Neural cell (in vitro differentiated cells): Measurements from ENCODE around the gene PLCB4. TPM values are rescaled to one million over a fixed set of nuclear protein-coding genes. Genes with fewer than 3 reads are reported as not detected.
A peak's percentile ranks its signal among the peaks of the same experiment; 100 is the strongest.

ENCODE experiments used
- H2AFZ ChIP-seq: fragments of 200-600, 300-800 bp; sonication (generic), shearing (Covaris generic); 2 replicates; pipeline ENCODE4 v1.6.0; 2014; ENCODE audit warnings: low read depth, mild to moderate bottlenecking, antibody characterized with exemption, low read length, moderate library complexity
- H3F3A ChIP-seq: fragments of 200-600 bp; shearing (Covaris generic); 2 replicates; pipeline ENCODE4 v1.6.1; 2016; ENCODE audit warnings: mild to moderate bottlenecking, moderate library complexity, mixed read lengths, antibody characterized with exemption, low read length; ENCODE audit not compliant: insufficient read depth, poor library complexity, severe bottlenecking
- H3K27ac ChIP-seq: fragments of 200-600, 300-800 bp; sonication (generic), shearing (Covaris generic); 2 replicates; pipeline ENCODE4 v1.5.1; 2014; ENCODE audit warnings: mild to moderate bottlenecking, low read length, moderate library complexity
- H3K27me3 ChIP-seq: fragments of 300-800, 200-600 bp; sonication (generic), shearing (Covaris generic); 2 replicates; pipeline ENCODE4 v1.6.0; 2014; ENCODE audit warnings: mild to moderate bottlenecking, low read depth, low read length, moderate library complexity; ENCODE audit not compliant: insufficient read depth
- H3K36me3 ChIP-seq: fragments of 300-800, 200-600 bp; sonication (generic), shearing (Covaris generic); 2 replicates; pipeline ENCODE4 v1.5.1; 2014; ENCODE audit warnings: mild to moderate bottlenecking, antibody characterized with exemption, low read length, moderate library complexity; ENCODE audit not compliant: insufficient read depth
- H3K4me2 ChIP-seq: fragments of 300-800, 200-600 bp; sonication (generic), shearing (Covaris generic); 2 replicates; pipeline ENCODE4 v1.6.0; 2014; ENCODE audit warnings: mild to moderate bottlenecking, low read length
- H3K4me3 ChIP-seq: fragments of 300-800, 200-600 bp; sonication (generic), shearing (Covaris generic); 2 replicates; pipeline ENCODE4 v1.5.1; 2014; ENCODE audit warnings: mild to moderate bottlenecking, low read length, moderate library complexity
- H3K79me2 ChIP-seq: fragments of 200-600 bp; shearing (Covaris generic); replicated peaks from 2 replicates; pipeline ENCODE4 v1.6.0; 2014; ENCODE audit warnings: mild to moderate bottlenecking, low read length, moderate library complexity; ENCODE audit not compliant: insufficient read depth
- H3K9ac ChIP-seq: fragments of 300-800, 200-600 bp; sonication (generic), shearing (Covaris generic); 2 replicates; pipeline ENCODE4 v1.6.1; 2016; ENCODE audit warnings: mild to moderate bottlenecking, low read length, mixed read lengths
- H3K9me2 ChIP-seq: fragments of 200-600 bp; shearing (Covaris generic); 2 replicates; pipeline ENCODE4 v1.6.1; 2016; ENCODE audit warnings: mild to moderate bottlenecking, low read length, mixed read lengths; ENCODE audit not compliant: insufficient read depth
- H3K9me3 ChIP-seq: fragments of 200-600, 300-800 bp; sonication (generic), shearing (Covaris generic); 2 replicates; pipeline ENCODE4 v1.6.1; 2016; ENCODE audit warnings: mild to moderate bottlenecking, mixed run types, low read length, moderate library complexity, mixed read lengths
- H4K20me1 ChIP-seq: fragments of 200-600 bp; shearing (Covaris generic); 2 replicates; pipeline ENCODE4 v1.6.1; 2016; ENCODE audit warnings: mild to moderate bottlenecking, mixed run types; ENCODE audit not compliant: insufficient read depth
- CTCF ChIP-seq: fragments of 450-650 bp; IDR thresholded peaks from 2 replicates; pipeline ENCODE4 v1.5.1; 2014; ENCODE audit warnings: antibody characterized with exemption, mild to moderate bottlenecking, moderate library complexity; ENCODE audit not compliant: poor library complexity, severe bottlenecking
- EP300 ChIP-seq: fragments of 450-650 bp; conservative IDR thresholded peaks from 2 replicates; pipeline ENCODE4 v1.6.1; 2014; ENCODE audit warnings: antibody characterized with exemption, mild to moderate bottlenecking, moderate library complexity; ENCODE audit not compliant: poor library complexity, severe bottlenecking
- EZH2 ChIP-seq: fragments of 200-600, 300-800 bp; shearing (Covaris generic), sonication (generic); IDR thresholded peaks from 2 replicates; pipeline ENCODE4 v1.6.1; 2014; ENCODE audit warnings: antibody characterized with exemption, low read length, borderline replicate concordance, mild to moderate bottlenecking; ENCODE audit not compliant: insufficient read depth, poor library complexity, severe bottlenecking
- POLR2AphosphoS5 ChIP-seq: IDR thresholded peaks from 2 replicates; pipeline ENCODE4 v1.6.1; 2012
- RAD21 ChIP-seq: fragments of 450-650 bp; conservative IDR thresholded peaks from 2 replicates; pipeline ENCODE4 v1.6.1; 2014; ENCODE audit warnings: antibody characterized with exemption, mild to moderate bottlenecking, moderate library complexity
- REST ChIP-seq: IDR thresholded peaks from 2 replicates; pipeline ENCODE4 v1.6.1; 2012; ENCODE audit warnings: borderline replicate concordance
- SMC3 ChIP-seq: fragments of 450-650 bp; conservative IDR thresholded peaks from 2 replicates; pipeline ENCODE4 v1.6.1; 2014; ENCODE audit warnings: antibody characterized with exemption, mild to moderate bottlenecking, moderate library complexity; ENCODE audit not compliant: poor library complexity
- TAF1 ChIP-seq: IDR thresholded peaks from 2 replicates; pipeline ENCODE4 v1.6.1; 2012; ENCODE audit warnings: low read depth
- polyA plus RNA-seq: library from polyadenylated mRNA; depleted of rRNA; stranded (reverse); fragments of >200 nt; gene quantifications from 2 replicates; pipeline ENCODE4 v1.2.3, GENCODE V29; 2014

Gene PLCB4
- polyA plus RNA-seq, 1 donor from 2014 or later, result 13.1 TPM

- Histone ChIP-seq H2AFZ (no peak overlapping the region), H3K27ac (peak overlapping the region; percentile 5), H3K9ac (no peak overlapping the region), H4K20me1 (no peaks in the 10 kb centered on the region), H3K9me2 (no peaks in the 10 kb centered on the region), H3K9me3 (no peaks in the 10 kb centered on the region), H3K36me3 (no peaks in the 10 kb centered on the region), H3K4me3 (peak overlapping the region; percentile 27), H3K4me2 (peak overlapping the region; percentile 37), H3F3A (no peaks in the 10 kb centered on the region), H3K79me2 (no peaks in the 10 kb centered on the region), H3K27me3 (no peaks in the 10 kb centered on the region)
- TF ChIP-seq SMC3 (no peak), POLR2AphosphoS5 (peak; percentile 39), EP300 (peak; percentile 77)
Observed at GRCh38 chr20:9160757-9161156, 91.9 kb downstream of the PLCB4 start.

- no peak overlapping the region for H3K4me2 ChIP-seq
Observed at GRCh38 chr20:9161311-9161710, 92.4 kb downstream of the PLCB4 start.

GRCh38 chr20:9163251-9163650, 94.4 kb downstream of the PLCB4 start:
- Histone ChIP-seq H3K9me2 (no peaks in the 10 kb centered on the region), H3K4me3 (no peak overlapping the region), H2AFZ (no peak overlapping the region), H3K9ac (no peak overlapping the region), H3K27ac (no peak overlapping the region), H3F3A (no peaks in the 10 kb centered on the region), H3K79me2 (no peaks in the 10 kb centered on the region), H3K27me3 (no peaks in the 10 kb centered on the region), H4K20me1 (no peaks in the 10 kb centered on the region), H3K36me3 (no peaks in the 10 kb centered on the region), H3K4me2 (no peak overlapping the region), H3K9me3 (no peaks in the 10 kb centered on the region)
- TF ChIP-seq REST, result no peak
- no peak for TF ChIP-seq TAF1
- TF ChIP-seq CTCF, result no peak
- TF ChIP-seq RAD21, result no peak
- no peak for TF ChIP-seq SMC3
- TF ChIP-seq EP300, result no peak

More at GRCh38 chr20:9161311-9161710, 92.4 kb downstream of the PLCB4 start:
- H3K9me3 ChIP-seq, result no peaks in the 10 kb centered on the region
- H3K27ac ChIP-seq, result no peak overlapping the region
- no peak overlapping the region for H3K9ac ChIP-seq
- H3F3A ChIP-seq, result no peaks in the 10 kb centered on the region
- H3K9me2 ChIP-seq, result no peaks in the 10 kb centered on the region
- no peak overlapping the region for H2AFZ ChIP-seq
- H3K27me3 ChIP-seq, result no peaks in the 10 kb centered on the region
- H3K4me3 ChIP-seq, result no peak overlapping the region
- TF ChIP-seq POLR2AphosphoS5, result no peak
- TF ChIP-seq EZH2, result no peak
- no peaks in the 10 kb centered on the region for H3K79me2 ChIP-seq
- H4K20me1 ChIP-seq, result no peaks in the 10 kb centered on the region
- no peaks in the 10 kb centered on the region for H3K36me3 ChIP-seq
